ENCODE results near the gene MED10.
A peak's percentile ranks its signal among the peaks of the same experiment; 100 is the strongest.

Gene MED10

GRCh38 chr5:6398570-6399230, 20.4 kb upstream of the MED10 start:
- DNase-seq, result no peak

- DNase-seq, result no peak
These were observed 19.4 kb upstream of the MED10 start for GRCh38 chr5:6397536-6398269.

GRCh38 chr5:6396836-6397535, 18.6 kb upstream of the MED10 start:
- DNase-seq, result no peak

GRCh38 chr5:6396043-6396442, 17.7 kb upstream of the MED10 start:
- no peak for DNase-seq

- DNase-seq, result no peak
These were observed 17.3 kb upstream of the MED10 start for GRCh38 chr5:6395621-6396020.

GRCh38 chr5:6395102-6395445, 16.7 kb upstream of the MED10 start:
- no peak for DNase-seq

GRCh38 chr5:6394429-6395101, 16.2 kb upstream of the MED10 start:
- DNase-seq, result no peak

- no peak for DNase-seq
These were observed 15.3 kb upstream of the MED10 start for GRCh38 chr5:6393596-6394194.

GRCh38 chr5:6392561-6392960, 14.2 kb upstream of the MED10 start:
- no peak for DNase-seq

GRCh38 chr5:6391151-6391550, 12.8 kb upstream of the MED10 start:
- no peak for DNase-seq

- DNase-seq, result no peak
These were observed 11.7 kb upstream of the MED10 start for GRCh38 chr5:6389946-6390530.

- DNase-seq, result no peak
These were observed 11.1 kb upstream of the MED10 start for GRCh38 chr5:6389397-6389796.

- DNase-seq, result no peak
These were observed 9.6 kb upstream of the MED10 start for GRCh38 chr5:6387970-6388369.

GRCh38 chr5:6386271-6386670, 7.9 kb upstream of the MED10 start:
- no peak for DNase-seq

GRCh38 chr5:6384856-6385255, 6.5 kb upstream of the MED10 start:
- no peak for DNase-seq

GRCh38 chr5:6383376-6383775, 5.0 kb upstream of the MED10 start:
- DNase-seq, result peak; percentile 60

- no peak for DNase-seq
These were observed 899 bp upstream of the MED10 start for GRCh38 chr5:6379246-6379645.

GRCh38 chr5:6378766-6379103, 388 bp upstream of the MED10 start:
- peak; percentile 54 for DNase-seq

GRCh38 chr5:6377582-6377904, 804 bp downstream of the MED10 start:
- no peak for DNase-seq

- no peak for DNase-seq
These were observed 1.3 kb downstream of the MED10 start for GRCh38 chr5:6376974-6377520.

GRCh38 chr5:6373081-6373846, 5.1 kb downstream of the MED10 start:
- DNase-seq, result no peak
